HEK293 (cell line): Measurements from ENCODE around the gene CELSR1.
A peak's percentile ranks its signal among the peaks of the same experiment; 100 is the strongest.

ENCODE experiments used
- KLF16 ChIP-seq: fragments of 450-650 bp; formaldehyde crosslinking; IDR thresholded peaks from 2 replicates; pipeline ENCODE4 v1.5.1; 2017; ENCODE audit warnings: missing biosample characterization, missing genetic modification characterization
- KLF7 ChIP-seq: fragments of 450-650 bp; formaldehyde crosslinking; IDR thresholded peaks from 2 replicates; pipeline ENCODE4 v1.5.1; 2016; ENCODE audit warnings: missing biosample characterization, missing genetic modification characterization, borderline replicate concordance
- REST ChIP-seq: fragments of 450-650 bp; formaldehyde crosslinking; IDR thresholded peaks from 2 replicates; pipeline ENCODE4 v1.5.1; 2016; ENCODE audit warnings: missing biosample characterization, missing genetic modification characterization
- YY1 ChIP-seq: fragments of 450-650 bp; formaldehyde crosslinking; IDR thresholded peaks from 2 replicates; pipeline ENCODE4 v1.5.1; 2018; ENCODE audit warnings: missing biosample characterization, missing genetic modification characterization
- ZBTB1 ChIP-seq: fragments of 450-650 bp; formaldehyde crosslinking; IDR thresholded peaks from 2 replicates; pipeline ENCODE4 v1.5.1; 2016; ENCODE audit warnings: missing biosample characterization, missing genetic modification characterization
- ZBTB48 ChIP-seq: fragments of 450-650 bp; formaldehyde crosslinking; IDR thresholded peaks from 2 replicates; pipeline ENCODE4 v1.5.1; 2016; ENCODE audit warnings: missing biosample characterization, missing genetic modification characterization
- ZFHX2 ChIP-seq: fragments of 450-650 bp; formaldehyde crosslinking; conservative IDR thresholded peaks from 2 replicates; pipeline ENCODE4 v1.5.1; 2016; ENCODE audit warnings: missing biosample characterization, missing genetic modification characterization
- ZNF114 ChIP-seq: fragments of 450-650 bp; formaldehyde crosslinking; IDR thresholded peaks from 2 replicates; pipeline ENCODE4 v1.5.0; 2017; ENCODE audit warnings: missing biosample characterization, missing genetic modification characterization
- ZNF133 ChIP-seq: fragments of 450-650 bp; formaldehyde crosslinking; IDR thresholded peaks from 2 replicates; pipeline ENCODE4 v1.5.1; 2016; ENCODE audit warnings: missing biosample characterization, missing genetic modification characterization
- ZNF138 ChIP-seq: fragments of 450-650 bp; formaldehyde crosslinking; IDR thresholded peaks from 2 replicates; pipeline ENCODE4 v1.5.1; 2016; ENCODE audit warnings: missing biosample characterization, missing genetic modification characterization, borderline replicate concordance
- ZNF148 ChIP-seq: fragments of 450-650 bp; formaldehyde crosslinking; IDR thresholded peaks from 2 replicates; pipeline ENCODE4 v1.5.0; 2017; ENCODE audit warnings: missing biosample characterization, missing genetic modification characterization, borderline replicate concordance
- ZNF157 ChIP-seq: fragments of 450-650 bp; formaldehyde crosslinking; IDR thresholded peaks from 2 replicates; pipeline ENCODE4 v1.5.1; 2016; ENCODE audit warnings: missing biosample characterization, missing genetic modification characterization
- ZNF18 ChIP-seq: fragments of 450-650 bp; formaldehyde crosslinking; IDR thresholded peaks from 2 replicates; pipeline ENCODE4 v1.5.1; 2016; ENCODE audit warnings: missing biosample characterization, missing genetic modification characterization
- ZNF248 ChIP-seq: fragments of 450-650 bp; formaldehyde crosslinking; IDR thresholded peaks from 2 replicates; pipeline ENCODE4 v1.5.1; 2017; ENCODE audit warnings: missing biosample characterization, missing genetic modification characterization
- ZNF366 ChIP-seq: fragments of 450-650 bp; formaldehyde crosslinking; conservative IDR thresholded peaks from 2 replicates; pipeline ENCODE4 v1.5.1; 2016; ENCODE audit warnings: missing biosample characterization, missing genetic modification characterization
- ZNF404 ChIP-seq: fragments of 450-650 bp; formaldehyde crosslinking; IDR thresholded peaks from 2 replicates; pipeline ENCODE4 v1.5.1; 2017; ENCODE audit warnings: missing biosample characterization, missing genetic modification characterization
- ZNF423 ChIP-seq: fragments of 450-650 bp; formaldehyde crosslinking; IDR thresholded peaks from 2 replicates; pipeline ENCODE4 v1.5.1; 2016; ENCODE audit warnings: missing biosample characterization, missing genetic modification characterization
- ZNF473 ChIP-seq: fragments of 450-650 bp; formaldehyde crosslinking; IDR thresholded peaks from 2 replicates; pipeline ENCODE4 v1.5.1; 2017; ENCODE audit warnings: missing biosample characterization, missing genetic modification characterization
- ZNF510 ChIP-seq: fragments of 450-650 bp; formaldehyde crosslinking; IDR thresholded peaks from 2 replicates; pipeline ENCODE4 v1.5.1; 2018; ENCODE audit warnings: mild to moderate bottlenecking, missing genetic modification characterization, missing biosample characterization; ENCODE audit not compliant: insufficient replicate concordance
- ZNF530 ChIP-seq: fragments of 450-650 bp; formaldehyde crosslinking; IDR thresholded peaks from 2 replicates; pipeline ENCODE4 v1.5.1; 2016; ENCODE audit warnings: low read depth, missing biosample characterization, missing genetic modification characterization
- ZNF555 ChIP-seq: fragments of 450-650 bp; formaldehyde crosslinking; conservative IDR thresholded peaks from 2 replicates; pipeline ENCODE4 v1.5.1; 2017; ENCODE audit warnings: missing biosample characterization, mild to moderate bottlenecking, missing genetic modification characterization, inconsistent platforms
- ZNF580 ChIP-seq: fragments of 450-650 bp; formaldehyde crosslinking; IDR thresholded peaks from 2 replicates; pipeline ENCODE4 v1.5.1; 2016; ENCODE audit warnings: missing biosample characterization, missing genetic modification characterization
- ZNF639 ChIP-seq: fragments of 450-650 bp; formaldehyde crosslinking; IDR thresholded peaks from 2 replicates; pipeline ENCODE4 v1.5.1; 2016; ENCODE audit warnings: missing biosample characterization, missing genetic modification characterization
- ZNF654 ChIP-seq: fragments of 450-650 bp; formaldehyde crosslinking; IDR thresholded peaks from 2 replicates; pipeline ENCODE4 v1.5.1; 2016; ENCODE audit warnings: low read depth, missing biosample characterization, missing genetic modification characterization
- ZNF701 ChIP-seq: fragments of 450-650 bp; formaldehyde crosslinking; IDR thresholded peaks from 2 replicates; pipeline ENCODE4 v1.5.1; 2016; ENCODE audit warnings: missing biosample characterization, missing genetic modification characterization
- ZNF704 ChIP-seq: fragments of 450-650 bp; formaldehyde crosslinking; IDR thresholded peaks from 2 replicates; pipeline ENCODE4 v1.5.1; 2016; ENCODE audit warnings: missing biosample characterization, missing genetic modification characterization
- ZNF777 ChIP-seq: fragments of 450-650 bp; formaldehyde crosslinking; IDR thresholded peaks from 2 replicates; pipeline ENCODE4 v1.5.1; 2017; ENCODE audit warnings: missing biosample characterization, missing genetic modification characterization, borderline replicate concordance
- ZNF792 ChIP-seq: fragments of 450-650 bp; formaldehyde crosslinking; IDR thresholded peaks from 2 replicates; pipeline ENCODE4 v1.5.1; 2016; ENCODE audit warnings: missing biosample characterization, missing genetic modification characterization
- ZSCAN23 ChIP-seq: fragments of 450-650 bp; formaldehyde crosslinking; IDR thresholded peaks from 2 replicates; pipeline ENCODE4 v1.5.1; 2016; ENCODE audit warnings: missing biosample characterization, missing genetic modification characterization
- ZSCAN5A ChIP-seq: fragments of 450-650 bp; formaldehyde crosslinking; IDR thresholded peaks from 2 replicates; pipeline ENCODE4 v1.5.1; 2016; ENCODE audit warnings: missing biosample characterization, missing genetic modification characterization

Gene CELSR1

GRCh38 chr22:46528121-46528610 lies 9.3 kb downstream of the CELSR1 start (continued):
- TF ChIP-seq ZSCAN5A (no peak), ZNF423 (tag by site-specific recombination) (no peak), ZNF580 (tag by site-specific recombination) (no peak), ZSCAN23 (tag by site-specific recombination) (no peak), ZNF148 (tag by site-specific recombination) (no peak), ZNF654 (tag by site-specific recombination) (no peak), ZNF404 (tag by site-specific recombination) (no peak), ZNF366 (no peak), ZNF792 (tag by site-specific recombination) (no peak), ZNF510 (tag by site-specific recombination) (no peak), ZBTB1 (no peak), ZBTB48 (peak; percentile 46; the same call in 1 of the 2 replicates), ZNF701 (tag by site-specific recombination) (no peak), ZNF18 (tag by site-specific recombination) (no peak), ZNF530 (tag by site-specific recombination) (no peak), ZNF248 (tag by site-specific recombination) (no peak), KLF7 (tag by site-specific recombination) (no peak), ZNF704 (tag by site-specific recombination) (no peak), ZNF473 (no peak), KLF16 (tag by site-specific recombination) (no peak), ZNF639 (tag by site-specific recombination) (no peak), ZNF777 (no peak), ZNF138 (tag by site-specific recombination) (no peak), ZNF157 (no peak), ZNF114 (tag by site-specific recombination) (no peak), ZFHX2 (peak; percentile 63; the same call in 1 of the 2 replicates), REST (tag by site-specific recombination) (no peak), YY1 (tag by site-specific recombination) (no peak), ZNF133 (tag by site-specific recombination) (no peak), ZNF555 (no peak)
